Endothelial cell of umbilical vein (primary cell): ENCODE measurements around the gene SNIP1. TPM values are rescaled to one million over a fixed set of nuclear protein-coding genes. Genes with fewer than 3 reads are reported as not detected.

Source experiments
- BruUV-seq: library from RNA; stranded (reverse); fragments of 400-500 nt; replicated peaks from 2 replicates; lab custom pipeline; 2021; lab: Mats Ljungman, UMichigan
- CTCF ChIA-PET: fragments of 300-600, 350-600 bp; sonication (Branson Sonifier 250); formaldehyde crosslinking; loops from one replicate; lab custom pipeline; 2021; ENCODE audit warnings: antibody characterized with exemption, inconsistent platforms; lab: Charles Lee
- POLR2A ChIA-PET: fragments of 300-600, 350-600 bp; sonication (Branson Sonifier 250); formaldehyde crosslinking; loops from one replicate; lab custom pipeline; 2021; ENCODE audit warnings: antibody characterized with exemption, inconsistent platforms; lab: Charles Lee
- DNase-seq: peaks from one replicate; pipeline ENCODE4 v3.0.0-alpha.2; 2011; ENCODE audit warnings: low read depth, low spot score
- FAIRE-seq: peaks from 2 replicates; lab custom pipeline; 2011; peaks lifted over from hg19 to GRCh38; lab: Jason Lieb, UNC
- H2AFZ ChIP-seq: 2 replicates; pipeline ENCODE4 v1.6.0; 2012; ENCODE audit warnings: low read depth, low read length, control low read depth, inconsistent platforms
- H3K27ac ChIP-seq: 2 replicates; pipeline ENCODE4 v1.5.1; 2011; ENCODE audit warnings: low read depth, mild to moderate bottlenecking, control low read depth, low read length, moderate library complexity; ENCODE audit not compliant: insufficient read depth
- H3K27me3 ChIP-seq, 2 experiments: 2 replicates each; pipeline versions ENCODE4 v1.6.0 to v1.6.1; 2011; ENCODE audit warnings: low read length in 2 of 2, mixed read lengths in 1 of 2; ENCODE audit not compliant: control insufficient read depth in 2 of 2, insufficient read depth in 2 of 2
- H3K36me3 ChIP-seq, 2 experiments: 2 replicates in 1 of 2; 3 replicates in 1 of 2; pipeline ENCODE4 v1.5.1; 2011; ENCODE audit warnings: low read length in 2 of 2, mild to moderate bottlenecking in 1 of 2, moderate library complexity in 1 of 2; ENCODE audit not compliant: control insufficient read depth in 2 of 2, insufficient read depth in 2 of 2; ENCODE audit errors: extremely low read depth in 1 of 2
- H3K4me1 ChIP-seq: 3 replicates; pipeline ENCODE4 v1.5.1; 2011; ENCODE audit warnings: mild to moderate bottlenecking, low read length; ENCODE audit not compliant: control insufficient read depth, insufficient read depth; ENCODE audit errors: extremely low read depth
- H3K4me2 ChIP-seq: 2 replicates; pipeline ENCODE4 v1.6.1; 2011; ENCODE audit warnings: low read length, control low read depth, mixed read lengths; ENCODE audit not compliant: insufficient read depth
- H3K4me3 ChIP-seq, 3 experiments: fragments of 200-600 bp in 1 of 3; sonication (generic), shearing (Covaris generic) in 1 of 3; replicated peaks in 1 of 3; 2 replicates each; pipeline ENCODE4 v1.5.1; 2011 to 2016; ENCODE audit warnings: control low read depth in 3 of 3, low read length in 3 of 3, mild to moderate bottlenecking in 2 of 3, inconsistent platforms in 1 of 3, low read depth in 1 of 3, moderate library complexity in 1 of 3; ENCODE audit not compliant: insufficient read depth in 1 of 3
- H3K79me2 ChIP-seq: 2 replicates; pipeline ENCODE4 v1.6.0; 2012; ENCODE audit warnings: low read length, inconsistent platforms; ENCODE audit not compliant: control insufficient read depth, insufficient read depth
- H3K9ac ChIP-seq: replicated peaks from 2 replicates; pipeline ENCODE3; 2011; ENCODE audit warnings: low read length, control low read depth; ENCODE audit not compliant: insufficient read depth; ENCODE audit errors: extremely low read depth
- H3K9me1 ChIP-seq: replicated peaks from 3 replicates; pipeline ENCODE4 v1.6.0; 2011; ENCODE audit warnings: mild to moderate bottlenecking, low read length; ENCODE audit not compliant: control insufficient read depth, insufficient read depth; ENCODE audit errors: extremely low read depth
- H3K9me3 ChIP-seq: replicated peaks from 2 replicates; pipeline ENCODE4 v1.5.1; 2012; ENCODE audit warnings: low read length, inconsistent platforms; ENCODE audit not compliant: control insufficient read depth, insufficient read depth
- H4K20me1 ChIP-seq: replicated peaks from 2 replicates; pipeline ENCODE3; 2011; ENCODE audit warnings: mild to moderate bottlenecking, low read length; ENCODE audit not compliant: control insufficient read depth, insufficient read depth; ENCODE audit errors: extremely low read depth
- CTCF ChIP-seq, 2 donors: IDR thresholded peaks; 1 replicate in 1 of 2; 2 replicates in 1 of 2; pipeline ENCODE4 v1.5.1; 2011; ENCODE audit warnings: low read length in 2 of 2, mild to moderate bottlenecking in 2 of 2, moderate library complexity in 2 of 2, control low read depth in 1 of 2, inconsistent platforms in 1 of 2, low read depth in 1 of 2; ENCODE audit not compliant: insufficient read depth in 1 of 2; ENCODE audit errors: extremely low read depth in 1 of 2
- MYC ChIP-seq: IDR thresholded peaks from one replicate; pipeline ENCODE4 v1.6.1; 2011; ENCODE audit warnings: mild to moderate bottlenecking, low read depth, low read length
- dilution Hi-C: fragments of 300-500 bp; cut with MboI; formaldehyde crosslinking; loops from one replicate; pipeline ENCODE4 v1.15.0; 2019; ENCODE audit warnings: low sequenced_read_pairs; ENCODE audit not compliant: extremely low pct_ligation_motif_present
- intact Hi-C: fragments of 100-400 bp; cut with micrococcal nuclease; formaldehyde crosslinking; loops from one replicate; pipeline ENCODE4 v1.10.0; 2022
- polyA plus RNA-seq, 4 experiments: library from polyadenylated mRNA; depleted of rRNA in 3 of 4; stranded (reverse) in 3 of 4; unstranded in 1 of 4; fragments of >200 nt; gene quantifications; 2 replicates each; pipeline versions ENCODE4 v1.2.1 to v1.2.3, GENCODE V29; 2011 to 2012; ENCODE audit warnings: missing spikeins in 1 of 4
- total RNA-seq: library from RNA; stranded (reverse); gene quantifications from 2 replicates; pipeline ENCODE4 v1.2.3, GENCODE V29; 2021

Gene SNIP1
- total and polyA plus RNA-seq, 2 donors (not counting 3 experiments of a cell fraction or from before 2014, with no cell fraction given): 3.7 to 18.4 TPM

GRCh38 chr1:37549341-37549740 is 4.8 kb downstream of the SNIP1 start:
- dilution Hi-C loops: no loop called here

DNA sequence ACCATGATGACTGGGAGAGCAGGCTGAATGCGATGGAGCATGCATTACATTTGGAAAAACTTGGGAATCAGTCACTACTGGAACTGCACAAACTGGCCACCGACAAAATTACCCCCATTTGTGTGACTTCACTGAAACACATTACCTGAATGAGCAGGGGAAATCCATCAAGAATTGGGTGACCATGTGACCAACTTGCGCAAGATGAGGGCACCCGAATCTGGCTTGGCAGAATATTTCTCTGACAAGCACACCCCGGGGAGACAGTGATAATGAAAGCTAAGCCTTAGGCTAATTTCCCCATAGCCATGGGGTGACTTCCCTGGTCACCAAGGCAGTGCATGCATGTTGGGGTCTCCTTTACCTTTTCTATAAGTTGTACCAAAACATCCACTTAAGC is 9.1 kb downstream of the SNIP1 start:
- Histone ChIP-seq H3K36me3 (peaks cover 8 to 16% of the 10 kb centered on the region in 2 experiments), H3K9me1 (no peaks in the 10 kb centered on the region), H3K9me3 (no peaks in the 10 kb centered on the region), H2AFZ (no peak overlapping the region), H3K27me3 (no peaks in the 10 kb centered on the region), H3K4me1 (no peaks in the 10 kb centered on the region), H3K79me2 (peaks cover 7% of the 10 kb centered on the region), H3K4me2 (no peak overlapping the region), H3K27ac (no peak overlapping the region), H4K20me1 (no peaks in the 10 kb centered on the region), H3K9ac (no peak overlapping the region), H3K4me3 (no peak overlapping the region)
- dilution Hi-C loops (no loop called here), intact Hi-C loops (no loop called here)
- POLR2A ChIA-PET: no interaction called here
- CTCF ChIA-PET: interaction anchor here (1.2 kb wide), 1 partner anchor 31 kb away, joined by 3 read pairs; no protein-coding TSS in a partner anchor
- BruUV-seq: no TSS peak
- FAIRE-seq (no peak), DNase-seq (no peak)
- no peak for TF ChIP-seq MYC

More at GRCh38 chr1:37549341-37549740, 4.8 kb downstream of the SNIP1 start:
- Histone ChIP-seq H3K9ac (no peak overlapping the region), H3K27ac (no peak overlapping the region), H3K79me2 (peaks cover 37% of the 10 kb centered on the region), H4K20me1 (no peaks in the 10 kb centered on the region), H3K4me2 (no peak overlapping the region), H2AFZ (no peak overlapping the region), H3K27me3 (no peaks in the 10 kb centered on the region), H3K4me1 (peaks cover 8% of the 10 kb centered on the region), H3K9me3 (no peaks in the 10 kb centered on the region), H3K9me1 (no peaks in the 10 kb centered on the region), H3K4me3 (no peak overlapping the region), H3K36me3 (peaks cover 7 to 9% of the 10 kb centered on the region in 2 experiments)
- DNase-seq (no peak), FAIRE-seq (peak; percentile 90)
- BruUV-seq: no TSS peak
- ChIA-PET POLR2A (interaction anchor here (1.0 kb wide), 1 partner anchor 141 kb away, joined by 3 read pairs; a partner anchor contains a TSS), CTCF (interaction anchor here (1.6 kb wide), 1 partner anchor 35 kb away, joined by 5 read pairs; the partner anchor contains the start of gene MEAF6)
- TF ChIP-seq CTCF (IDR thresholded peaks at IDR 0.05; ENCODE audit: extremely low read depth in 1 of 2, insufficient read depth in 1 of 2, low read depth in 1 of 2, low read length in 2 of 2): no peak
- intact Hi-C loops: no loop called here
